ENCODE results near the gene ZNF195. TPM values are rescaled to one million over a fixed set of nuclear protein-coding genes. Genes with fewer than 3 reads are reported as not detected.
A peak's percentile ranks its signal among the peaks of the same experiment; 100 is the strongest.
"Not testable (repeated sequence)": the region's sequence is repeated elsewhere in the genome, so short reads cannot be mapped to it uniquely, and the experiment has no call there.

Gene ZNF195
- total and polyA plus RNA-seq, 5 donors = 6.9 to 13.9 (median 12.3) TPM

GRCh38 chr11:3328503-3328902 is 50.4 kb downstream of the ZNF195 start:
- intact Hi-C loops (cut with DNase I); H3K4me3 ChIP-seq (ENCODE audit: low read length); H3K27ac ChIP-seq (ENCODE audit: low read length); H3K27me3 ChIP-seq (ENCODE audit: control insufficient read depth, insufficient read depth); H3K9me3 ChIP-seq (ENCODE audit: control insufficient read depth, low read length); DNase-seq; H3K4me1 ChIP-seq (ENCODE audit: control insufficient read depth, insufficient read depth, low read length); ATAC-seq: not testable (repeated sequence)
- no CpG with 5 or more reads among the region's 4 CpGs for WGBS

DNA sequence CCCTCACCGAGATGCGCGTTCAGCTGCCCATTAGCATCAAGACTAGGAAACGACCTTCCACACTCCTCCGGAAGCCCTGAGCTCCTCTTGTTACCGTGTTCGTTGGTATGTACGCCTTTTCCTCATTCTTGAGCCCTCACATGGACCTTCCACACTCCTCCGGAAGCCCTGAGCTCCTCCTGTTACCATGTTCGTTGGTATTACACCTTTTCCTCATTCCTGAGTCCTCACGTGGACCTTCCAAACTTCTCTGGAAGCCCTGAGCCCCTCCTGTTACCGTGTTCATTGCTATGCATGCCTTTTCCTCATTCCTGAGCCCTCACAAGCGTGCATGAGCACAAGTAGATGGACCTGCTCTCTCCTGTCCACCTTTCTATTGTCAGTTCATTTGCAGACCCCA is 52.5 kb downstream of the ZNF195 start:
- H3K9me3 ChIP-seq (ENCODE audit: control insufficient read depth, low read length); DNase-seq; H3K4me1 ChIP-seq (ENCODE audit: control insufficient read depth, insufficient read depth, low read length); intact Hi-C loops (cut with DNase I); H3K27ac ChIP-seq (ENCODE audit: low read length); H3K27me3 ChIP-seq (ENCODE audit: control insufficient read depth, insufficient read depth); H3K4me3 ChIP-seq (ENCODE audit: low read length); ATAC-seq: not testable (repeated sequence)
- no CpG with 5 or more reads among the region's 13 CpGs for WGBS

DNA sequence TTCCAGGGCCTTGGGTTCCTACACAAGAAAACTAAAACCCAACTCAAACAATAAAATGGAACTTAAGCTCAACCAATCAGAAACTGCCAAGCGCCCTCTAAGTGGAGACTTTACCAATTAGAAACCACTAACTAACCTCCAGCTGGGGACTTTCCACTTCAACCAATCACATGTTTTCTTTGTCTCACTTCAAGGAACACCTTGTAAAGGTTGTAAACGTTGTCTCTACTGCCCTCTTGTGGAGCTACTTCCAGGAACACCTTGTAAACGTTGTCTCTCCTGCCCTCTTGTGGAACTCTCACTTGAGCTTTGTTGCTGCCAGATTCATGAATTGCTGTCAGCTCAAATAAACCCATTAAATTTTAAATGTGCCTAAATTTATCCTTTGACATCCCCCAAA is 54.2 kb downstream of the ZNF195 start:
- peak in 1 of 2 donors; percentile 20 for ATAC-seq
- H3K4me3 ChIP-seq (ENCODE audit: low read length); H3K9me3 ChIP-seq (ENCODE audit: control insufficient read depth, low read length); DNase-seq; H3K27me3 ChIP-seq (ENCODE audit: control insufficient read depth, insufficient read depth); H3K27ac ChIP-seq (ENCODE audit: low read length); H3K4me1 ChIP-seq (ENCODE audit: control insufficient read depth, insufficient read depth, low read length); intact Hi-C loops (cut with DNase I): not testable (repeated sequence)
- WGBS = 70% methylated on average over 1 of the region's 3 CpGs

Other genes starting within 250 kb of the ZNF195 start
- gene OSBPL5, start 213.8 kb downstream of the ZNF195 start, total RNA-seq = 10 to 100 TPM; 14.1 to 19.1 (median 15.4) TPM
- 10.3 TPM for gene OSBPL5, start 213.8 kb downstream of the ZNF195 start, polyA plus RNA-seq
- not detected for gene MRGPRG, start 160.3 kb downstream of the ZNF195 start, total RNA-seq
- not detected for gene MRGPRG, start 160.3 kb downstream of the ZNF195 start, polyA plus RNA-seq
- gene MRGPRE, start 146.7 kb downstream of the ZNF195 start, total RNA-seq = under 1 TPM in 3 of 4 donors, not detected in 1; 0.28 to 0.43 (median 0.38) TPM
- 0.11 TPM for gene MRGPRE, start 146.7 kb downstream of the ZNF195 start, polyA plus RNA-seq

Measured in right cardiac atrium (tissue), 5 donors.